Small intestine (tissue), 7 donors: Measurements from ENCODE around the gene IFT52. TPM values are rescaled to one million over a fixed set of nuclear protein-coding genes. Genes with fewer than 3 reads are reported as not detected.
"Not testable (repeated sequence)": the region's sequence is repeated elsewhere in the genome, so short reads cannot be mapped to it uniquely, and the experiment has no call there.

Experiments
- DNase-seq, 2 donors: peaks; one replicate each; pipeline versions ENCODE4 v3.0.0 to v3.0.0-alpha.2; 2013
- FAIRE-seq: peaks from 2 replicates; lab custom pipeline; 2012; peaks lifted over from hg19 to GRCh38; lab: Jason Lieb, UNC
- H3K27ac ChIP-seq, 3 donors: one replicate each; pipeline ENCODE4 v1.5.1; 2013; ENCODE audit warnings: low read length in 2 of 3, mild to moderate bottlenecking in 2 of 3, control low read depth in 1 of 3, inconsistent platforms in 1 of 3, low read depth in 1 of 3, moderate library complexity in 1 of 3
- H3K27me3 ChIP-seq, 3 donors: one replicate each; pipeline ENCODE4 v1.6.1; 2013; ENCODE audit warnings: low read length in 3 of 3, inconsistent platforms in 1 of 3; ENCODE audit not compliant: control insufficient read depth in 3 of 3, insufficient read depth in 3 of 3
- H3K36me3 ChIP-seq, 3 donors: one replicate each; pipeline ENCODE4 v1.6.1; 2013; ENCODE audit warnings: low read length in 3 of 3, inconsistent platforms in 1 of 3, low read depth in 1 of 3, mild to moderate bottlenecking in 1 of 3, moderate library complexity in 1 of 3; ENCODE audit not compliant: control insufficient read depth in 3 of 3, insufficient read depth in 2 of 3
- H3K4me1 ChIP-seq, 3 donors: one replicate each; pipeline ENCODE4 v1.6.1; 2013; ENCODE audit warnings: low read length in 2 of 3, inconsistent platforms in 1 of 3, low read depth in 1 of 3, mild to moderate bottlenecking in 1 of 3, moderate library complexity in 1 of 3; ENCODE audit not compliant: control insufficient read depth in 3 of 3, insufficient read depth in 2 of 3
- H3K4me3 ChIP-seq, 3 donors: one replicate each; pipeline ENCODE4 v1.5.1; 2013; ENCODE audit warnings: low read length in 3 of 3, control low read depth in 1 of 3, inconsistent platforms in 1 of 3, low read depth in 1 of 3, mild to moderate bottlenecking in 1 of 3, moderate library complexity in 1 of 3
- H3K9me3 ChIP-seq, 2 donors: one replicate each; pipeline ENCODE4 v1.6.1; 2013; ENCODE audit warnings: low read depth in 1 of 2, low read length in 1 of 2; ENCODE audit not compliant: control insufficient read depth in 2 of 2, insufficient read depth in 1 of 2
- WGBS, 3 donors: extraction: QIAGEN DNeasy Blood & Tissue Kit; methylation state at CpG; one replicate each; pipeline ENCODE4 v1.1.7; 2013; 5-methylcytosine and 5-hydroxymethylcytosine counted together
- polyA plus RNA-seq, 4 donors: library from polyadenylated mRNA; stranded (reverse) in 3 of 4; unstranded in 1 of 4; fragments of 200-250 nt in 3 of 4; fragments of 120-200 nt in 1 of 4; gene quantifications; one replicate each; pipeline versions ENCODE4 v1.2.1 to v1.2.3, GENCODE V29; 2013
- donor health status: healthy with polysubstance abuse.
- donor health status: control.
- donor health status: control.
- donor health status: Bipolar disorder and iron deficiency.
- donor health status: healthy.

IFT52 gene
- polyA plus RNA-seq, 4 donors, result 9.6 to 44.7 (median 13.2) TPM

DNA sequence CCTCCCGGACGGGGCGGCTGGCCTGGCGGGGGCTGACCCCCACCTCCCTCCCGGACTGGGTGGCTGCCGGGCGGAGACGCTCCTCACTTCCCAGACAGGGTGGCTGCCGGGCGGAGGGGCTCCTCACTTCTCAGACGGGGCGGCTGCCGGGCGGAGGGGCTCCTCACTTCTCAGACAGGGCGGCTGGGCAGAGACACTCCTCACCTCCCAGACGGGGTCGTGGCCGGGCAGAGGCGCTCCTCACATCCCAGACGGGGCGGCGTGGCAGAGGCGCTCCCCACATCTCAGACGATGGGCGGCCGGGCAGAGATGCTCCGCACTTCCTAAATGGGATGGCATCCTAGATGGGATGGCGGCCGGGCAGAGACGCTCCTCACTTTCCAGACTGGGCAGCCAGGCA lies 16.5 kb downstream of the IFT52 start:
- not testable (repeated sequence) for H3K27ac ChIP-seq, H3K27me3 ChIP-seq, FAIRE-seq, H3K9me3 ChIP-seq, H3K4me1 ChIP-seq, DNase-seq, H3K4me3 ChIP-seq
- 92 to 98% (median 97%) methylated on average over 11 to 30 of the region's 30 CpGs for WGBS, 3 donors
- peaks cover 2 to 13% (median 6%) of the 10 kb centered on the region in 3 donors for H3K36me3 ChIP-seq

DNA sequence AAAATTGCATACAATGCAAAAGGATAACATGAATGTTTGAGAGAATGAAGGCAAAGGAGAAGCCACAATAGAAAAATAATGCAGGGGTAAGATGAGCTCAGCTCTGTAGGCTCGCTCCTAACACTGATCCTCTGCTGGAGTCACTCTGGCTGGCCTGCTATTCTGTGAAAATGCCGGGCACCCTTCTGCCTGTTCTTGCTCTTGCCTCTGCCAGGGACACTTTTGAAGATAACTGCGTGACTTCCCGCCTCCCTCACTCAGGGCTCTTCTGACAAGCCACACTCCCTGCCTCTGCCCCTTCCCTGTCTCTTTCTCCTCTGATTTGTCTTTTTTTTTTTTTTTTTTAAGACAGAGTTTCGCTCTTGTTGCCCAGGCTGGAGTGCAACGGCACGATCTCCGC lies 40.9 kb downstream of the IFT52 start:
- Histone ChIP-seq H3K27me3 (no peaks in the 10 kb centered on the region), H3K4me3 (no peak overlapping the region), H3K9me3 (no peaks in the 10 kb centered on the region), H3K36me3 (peaks cover 0 to 13% (median 4%) of the 10 kb centered on the region in 3 donors), H3K4me1 (no peaks in the 10 kb centered on the region), H3K27ac (no peak overlapping the region)
- 97 to 99% (median 97%) methylated on average over 8 of the region's 8 CpGs for WGBS, 3 donors
- DNase-seq (no peak), FAIRE-seq (no peak)

DNA sequence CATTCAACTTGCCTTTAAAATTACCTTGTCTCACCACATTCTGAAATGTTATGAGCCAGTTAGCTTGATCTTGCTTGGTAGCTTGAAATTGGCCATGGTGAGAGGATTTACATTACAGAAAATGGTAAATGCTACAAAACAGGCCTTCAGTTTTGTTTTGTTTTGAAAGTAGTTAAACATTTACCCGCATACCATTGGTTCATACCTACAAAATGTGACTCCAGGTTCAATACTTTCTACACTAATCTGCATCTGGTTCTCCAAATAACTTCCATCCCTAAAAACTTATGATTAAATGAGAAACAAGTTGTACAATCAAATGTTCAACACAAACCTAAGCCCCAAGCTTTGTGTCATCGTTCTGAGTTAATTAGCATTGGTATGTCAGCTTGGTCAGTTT lies 45.7 kb downstream of the IFT52 start:
- no peak overlapping the region for H3K4me3 ChIP-seq
- FAIRE-seq (no peak), DNase-seq (no peak)
- 97 to 99% (median 98%) methylated on average over 2 of the region's 2 CpGs for WGBS, 3 donors
- no peaks in the 10 kb centered on the region for H3K9me3 ChIP-seq
- no peaks in the 10 kb centered on the region for H3K4me1 ChIP-seq
- H3K36me3 ChIP-seq, result peaks cover 3 to 19% (median 7%) of the 10 kb centered on the region in 3 donors
- H3K27ac ChIP-seq, result no peak overlapping the region
- no peaks in the 10 kb centered on the region for H3K27me3 ChIP-seq

DNA sequence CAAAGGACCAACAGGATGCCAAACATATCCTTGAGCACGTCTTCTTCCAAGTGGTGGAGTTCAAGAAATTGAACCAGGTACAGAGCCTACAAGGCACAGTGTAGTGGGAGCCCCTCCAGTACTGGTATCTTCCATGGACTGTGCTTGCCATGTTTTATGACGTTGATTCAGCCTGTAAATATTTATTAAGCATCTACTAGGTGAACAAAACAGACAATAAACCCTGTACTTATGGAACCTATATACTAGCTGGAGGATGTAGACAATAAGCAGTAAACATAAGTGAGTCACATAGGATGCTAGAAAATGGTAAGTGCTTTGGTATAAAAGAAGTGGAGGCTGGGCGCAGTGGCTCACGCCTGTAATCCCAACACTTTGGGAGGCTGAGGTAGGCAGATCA lies 51.8 kb downstream of the IFT52 start:
- FAIRE-seq, result no peak
- Histone ChIP-seq H3K4me1 (no peaks in the 10 kb centered on the region), H3K4me3 (no peak overlapping the region), H3K36me3 (peaks cover 0 to 18% (median 10%) of the 10 kb centered on the region in 3 donors), H3K27me3 (no peaks in the 10 kb centered on the region), H3K9me3 (no peaks in the 10 kb centered on the region), H3K27ac (no peak overlapping the region)
- 94 to 98% (median 94%) methylated on average over 4 of the region's 4 CpGs for WGBS, 3 donors
- no peak for DNase-seq

DNA sequence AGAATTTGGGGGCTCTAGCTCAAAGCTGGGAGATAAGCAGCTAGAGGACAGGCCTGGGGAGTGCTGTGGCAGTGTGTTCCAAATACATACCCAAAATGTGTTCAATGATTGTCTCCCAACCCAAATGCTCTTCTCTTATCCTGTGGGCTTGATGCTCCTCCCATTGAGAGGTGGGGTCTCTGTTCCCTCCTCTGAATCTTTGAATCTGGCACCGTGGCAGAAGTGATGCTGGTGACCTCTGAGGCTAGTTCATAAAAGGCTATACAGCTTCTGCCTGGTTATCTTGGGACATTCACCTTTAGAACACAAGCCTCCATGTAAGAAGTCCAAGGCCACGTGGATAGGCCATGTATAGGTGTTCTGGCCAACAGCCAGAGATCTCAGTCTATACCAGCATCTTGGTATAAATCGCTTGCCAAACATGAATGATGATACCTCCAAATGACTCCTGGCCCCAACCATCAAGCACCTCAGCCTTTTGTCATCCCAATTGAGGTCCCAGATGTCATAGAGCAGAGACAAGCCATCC lies 60.3 kb downstream of the IFT52 start:
- H3K4me1 ChIP-seq, result no peaks in the 10 kb centered on the region
- no peak for FAIRE-seq
- no peaks in the 10 kb centered on the region for H3K27me3 ChIP-seq
- H3K9me3 ChIP-seq, result no peaks in the 10 kb centered on the region
- peaks cover 0 to 9% (median 3%) of the 10 kb centered on the region in 3 donors for H3K36me3 ChIP-seq
- DNase-seq, result peak in 1 of 2 donors; percentile 71
- H3K4me3 ChIP-seq, result no peak overlapping the region
- 43 to 71% (median 44%) methylated on average over 3 of the region's 3 CpGs for WGBS, 3 donors
- no peak overlapping the region for H3K27ac ChIP-seq

DNA sequence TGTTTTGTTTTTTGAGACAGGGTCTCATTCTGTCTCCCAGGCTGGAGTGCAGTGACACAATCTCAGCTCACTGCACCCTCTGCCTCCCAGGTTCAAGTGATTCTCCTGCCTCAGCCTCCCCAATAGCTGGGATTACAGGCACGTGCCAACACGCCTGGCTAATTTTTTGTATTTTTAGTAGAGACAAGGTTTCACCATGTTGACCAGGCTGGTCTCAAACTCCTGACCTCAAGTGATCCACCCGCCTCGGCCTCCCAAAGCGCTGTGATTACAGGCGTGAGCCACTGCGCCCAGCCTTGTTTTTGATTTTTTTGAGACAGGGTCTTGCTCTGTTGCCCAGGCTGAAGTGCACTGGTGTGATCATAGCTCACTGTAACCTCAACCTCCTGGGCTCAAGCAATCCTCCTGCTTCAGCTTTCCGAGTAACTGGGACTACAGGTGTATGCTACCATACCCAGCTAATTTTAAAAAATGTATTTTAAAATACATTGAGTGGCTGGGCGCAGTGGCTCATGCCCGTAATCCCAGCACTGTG lies 61.0 kb downstream of the IFT52 start:
- not testable (repeated sequence) for FAIRE-seq, DNase-seq, H3K9me3 ChIP-seq, H3K36me3 ChIP-seq, H3K4me1 ChIP-seq, H3K27me3 ChIP-seq, H3K27ac ChIP-seq, H3K4me3 ChIP-seq
- 93 to 97% (median 97%) methylated on average over 10 of the region's 10 CpGs for WGBS, 3 donors

DNA sequence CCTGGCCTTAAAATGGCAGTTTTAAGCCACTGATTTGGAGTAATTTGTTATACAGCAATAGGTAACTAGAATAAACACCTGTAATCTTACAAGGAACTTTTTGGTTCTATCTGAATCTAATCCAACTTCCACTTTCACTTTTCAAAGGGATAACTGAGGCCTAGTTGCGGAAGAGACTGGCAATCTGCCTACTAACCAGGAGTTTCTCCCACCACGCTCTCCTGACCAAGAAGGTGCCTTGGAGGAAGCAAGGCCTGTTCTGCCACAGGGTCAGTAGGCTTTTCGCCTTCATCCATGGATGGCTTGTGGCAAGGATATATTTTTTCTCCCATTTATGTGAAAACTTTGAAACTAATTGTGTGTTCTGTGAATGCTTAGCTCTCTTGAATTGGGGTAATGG lies 63.2 kb downstream of the IFT52 start:
- FAIRE-seq (no peak), DNase-seq (peak in 1 of 2 donors; percentile 78)
- H3K36me3 ChIP-seq, result no peaks in the 10 kb centered on the region
- WGBS, 3 donors, result 35 to 65% (median 40%) methylated on average over 3 of the region's 3 CpGs
- H3K4me3 ChIP-seq, result no peak overlapping the region
- H3K27me3 ChIP-seq, result no peaks in the 10 kb centered on the region
- peaks cover 0 to 10% (median 2%) of the 10 kb centered on the region in 3 donors for H3K4me1 ChIP-seq
- H3K9me3 ChIP-seq, result no peaks in the 10 kb centered on the region
- peak overlapping the region in 2 of 3 donors; percentile 43 to 77 for H3K27ac ChIP-seq

DNA sequence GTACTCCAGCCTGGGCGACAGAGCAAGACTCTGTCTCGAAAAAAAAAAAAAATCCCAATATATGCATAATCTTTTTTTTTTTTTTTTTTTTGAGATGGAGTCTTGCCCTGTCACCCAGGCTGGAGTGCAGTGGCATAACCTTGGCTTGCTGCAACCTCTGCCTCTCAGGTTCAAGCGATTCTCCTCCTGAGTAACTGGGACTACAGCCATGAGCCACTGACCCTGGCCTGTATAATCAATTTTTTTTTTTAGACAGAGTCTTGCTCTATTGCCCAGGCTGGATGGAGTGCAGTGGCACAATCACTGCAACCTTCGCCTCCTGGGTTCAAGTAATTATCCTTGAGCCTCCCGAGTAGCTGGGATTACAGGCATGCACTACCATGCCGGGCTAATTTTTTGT lies 64.4 kb downstream of the IFT52 start:
- H3K4me1 ChIP-seq, H3K9me3 ChIP-seq, H3K36me3 ChIP-seq, H3K27me3 ChIP-seq, H3K4me3 ChIP-seq, DNase-seq, FAIRE-seq, H3K27ac ChIP-seq: not testable (repeated sequence)
- 78 to 88% (median 80%) methylated on average over 6 of the region's 6 CpGs for WGBS, 3 donors

DNA sequence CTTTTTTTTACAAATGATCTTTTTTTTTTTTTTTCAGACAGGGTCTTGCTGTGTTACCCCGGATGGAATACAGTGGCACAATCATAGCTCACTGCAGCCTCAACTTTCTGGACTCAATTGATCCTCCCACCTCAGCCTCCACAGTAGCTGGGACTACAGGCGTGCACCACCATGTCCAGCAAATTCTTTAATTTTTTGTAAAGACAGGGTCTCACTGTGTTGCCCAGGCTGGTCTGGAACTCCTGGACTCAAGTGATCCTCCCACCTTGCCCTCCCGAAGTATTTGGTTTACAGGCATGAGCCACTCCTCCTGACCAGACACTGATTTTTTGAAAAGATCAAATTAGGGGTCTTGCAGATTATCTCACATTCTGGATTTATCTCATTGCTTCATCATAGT lies 65.2 kb downstream of the IFT52 start:
- no peak for FAIRE-seq
- WGBS, 3 donors, result 76 to 83% (median 82%) methylated on average over 3 of the region's 3 CpGs
- no peak overlapping the region for H3K27ac ChIP-seq
- no peak overlapping the region for H3K4me3 ChIP-seq
- no peak for DNase-seq
- peaks cover 0 to 10% (median 2%) of the 10 kb centered on the region in 3 donors for H3K4me1 ChIP-seq
- H3K9me3 ChIP-seq, result no peaks in the 10 kb centered on the region
- H3K27me3 ChIP-seq, result no peaks in the 10 kb centered on the region
- no peaks in the 10 kb centered on the region for H3K36me3 ChIP-seq
